ENCODE data around the gene HSD11B1L.

HSD11B1L gene

DNA sequence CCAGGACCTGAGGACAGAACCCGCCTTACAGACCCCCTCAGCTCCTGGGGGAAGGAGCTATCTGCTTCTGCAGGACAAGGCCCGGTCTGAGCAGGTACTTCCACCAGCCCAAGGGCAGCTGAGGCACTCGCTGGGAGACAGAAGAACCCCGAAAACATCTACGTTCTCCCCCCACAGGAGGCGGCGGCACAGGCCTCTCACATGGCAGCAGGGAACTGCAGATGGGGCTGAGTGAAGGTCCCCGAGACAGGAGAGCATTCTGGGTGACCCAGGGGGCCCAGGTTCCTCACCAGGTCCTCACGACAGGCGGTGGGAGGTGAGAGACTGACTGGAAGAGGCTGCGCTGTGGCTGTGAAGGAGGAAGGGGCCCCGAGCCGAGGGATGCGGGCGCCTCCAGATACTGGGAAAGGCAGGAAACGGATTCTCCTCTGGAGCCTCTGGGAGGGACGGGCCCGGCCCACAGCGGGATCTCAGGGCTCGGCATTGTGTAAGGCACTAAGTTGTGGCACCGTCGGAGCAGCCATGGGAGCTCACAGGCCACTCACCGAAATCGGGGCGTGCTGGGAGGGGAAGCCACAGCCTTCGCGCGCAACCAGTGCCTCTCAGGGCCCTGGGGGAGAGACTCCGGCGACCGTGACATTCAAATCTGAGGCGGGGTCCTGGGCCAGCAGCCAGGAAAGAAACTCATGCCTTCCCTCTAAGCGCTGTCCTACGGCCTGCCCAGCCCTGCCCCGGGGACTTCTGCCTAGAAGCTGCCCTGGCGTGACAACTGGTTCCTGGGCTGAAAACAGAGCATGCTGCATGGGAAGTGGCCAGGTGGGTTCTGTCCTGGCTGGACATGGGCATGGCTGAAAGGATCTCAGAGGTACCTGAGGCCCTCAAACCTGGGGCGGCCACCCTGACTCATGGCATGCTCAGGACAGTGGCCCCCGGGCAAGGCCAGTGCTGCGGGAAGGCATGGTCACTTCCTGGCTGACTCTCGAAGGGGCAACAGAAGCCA lies 23.3 kb downstream of the HSD11B1L start:
- Histone ChIP-seq H3K27ac (ENCODE audit: low read depth, low read length) (no peak overlapping the region), H3K9me3 (ENCODE audit: control insufficient read depth, insufficient read depth, low read length) (no peaks in the 10 kb centered on the region; the same call in 1 of the 2 replicates), H3K36me3 (ENCODE audit: control insufficient read depth, insufficient read depth, low read length) (peaks cover 82% of the 10 kb centered on the region), H3K27me3 (ENCODE audit: control insufficient read depth, insufficient read depth, low read length) (no peaks in the 10 kb centered on the region), H3K9ac (ENCODE audit: low read depth, low read length) (no peak overlapping the region), H3K4me1 (ENCODE audit: control insufficient read depth, insufficient read depth, low read length) (no peaks in the 10 kb centered on the region), H3K4me3 (ENCODE audit: low read depth, low read length) (no peak overlapping the region)

DNA sequence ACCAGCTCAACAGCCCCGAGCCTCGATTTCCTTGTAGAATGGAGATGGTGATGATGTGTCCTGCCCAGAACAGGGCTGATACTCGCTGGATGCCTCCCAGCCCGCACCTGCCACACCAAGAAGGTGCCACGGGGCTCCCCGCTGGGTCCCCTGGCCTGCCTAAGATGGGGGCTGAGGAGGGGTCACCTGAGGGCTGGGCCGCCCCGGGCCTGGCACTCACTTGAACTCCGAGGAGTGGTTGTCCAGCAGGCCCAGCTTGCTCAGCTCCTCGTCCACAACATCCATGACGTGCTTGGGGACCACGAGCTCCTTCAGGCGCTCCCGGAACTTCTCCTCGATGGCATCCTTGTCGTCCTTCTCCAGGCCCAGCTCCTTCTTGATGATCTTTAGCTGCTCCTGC lies 24.7 kb downstream of the HSD11B1L start:
- Histone ChIP-seq H3K9me3 (ENCODE audit: control insufficient read depth, insufficient read depth, low read length) (no peaks in the 10 kb centered on the region; the same call in 1 of the 2 replicates), H3K4me3 (ENCODE audit: low read depth, low read length) (no peak overlapping the region), H3K27me3 (ENCODE audit: control insufficient read depth, insufficient read depth, low read length) (no peaks in the 10 kb centered on the region), H3K36me3 (ENCODE audit: control insufficient read depth, insufficient read depth, low read length) (peaks cover 76% of the 10 kb centered on the region), H3K9ac (ENCODE audit: low read depth, low read length) (no peak overlapping the region), H3K27ac (ENCODE audit: low read depth, low read length) (no peak overlapping the region), H3K4me1 (ENCODE audit: control insufficient read depth, insufficient read depth, low read length) (no peaks in the 10 kb centered on the region)

DNA sequence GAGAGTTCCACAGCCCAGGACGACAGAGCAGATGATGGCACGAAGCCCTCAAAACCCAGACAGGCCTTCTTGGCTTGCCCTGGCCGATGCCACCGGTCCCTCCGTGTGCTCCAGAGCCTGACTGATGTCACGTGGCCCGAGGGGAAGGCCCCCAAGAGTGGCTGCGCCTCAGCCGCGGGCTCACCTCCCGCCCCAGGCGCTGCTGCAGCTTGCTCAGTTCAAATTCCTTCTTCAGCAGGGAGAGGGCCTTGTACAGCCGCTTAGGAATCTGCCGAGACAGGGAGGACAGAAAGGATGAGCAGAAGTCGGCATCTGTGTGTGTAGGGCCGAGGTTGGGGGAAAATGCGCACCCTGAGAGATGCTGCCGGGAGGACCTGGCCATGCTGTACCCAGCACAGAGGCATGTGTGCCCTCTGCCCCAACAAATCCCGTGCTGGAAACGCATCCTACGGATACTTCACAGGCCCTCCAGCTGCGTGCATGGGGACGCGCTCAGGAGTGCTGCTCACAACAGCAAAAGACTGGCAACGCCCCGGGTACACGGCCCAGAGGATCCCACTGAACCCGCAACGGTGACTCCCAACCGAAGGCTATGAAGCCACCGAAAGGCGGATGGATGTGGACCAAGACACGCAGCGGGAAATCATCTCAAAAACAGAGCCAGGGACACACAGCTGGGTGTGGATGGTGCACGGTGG lies 26.2 kb downstream of the HSD11B1L start:
- Histone ChIP-seq H3K36me3 (ENCODE audit: control insufficient read depth, insufficient read depth, low read length) (peaks cover 82% of the 10 kb centered on the region), H3K4me3 (ENCODE audit: low read depth, low read length) (no peak overlapping the region), H3K9me3 (ENCODE audit: control insufficient read depth, insufficient read depth, low read length) (no peaks in the 10 kb centered on the region; the same call in 1 of the 2 replicates), H3K27me3 (ENCODE audit: control insufficient read depth, insufficient read depth, low read length) (no peaks in the 10 kb centered on the region), H3K27ac (ENCODE audit: low read depth, low read length) (no peak overlapping the region), H3K9ac (ENCODE audit: low read depth, low read length) (no peak overlapping the region), H3K4me1 (ENCODE audit: control insufficient read depth, insufficient read depth, low read length) (no peaks in the 10 kb centered on the region)

DNA sequence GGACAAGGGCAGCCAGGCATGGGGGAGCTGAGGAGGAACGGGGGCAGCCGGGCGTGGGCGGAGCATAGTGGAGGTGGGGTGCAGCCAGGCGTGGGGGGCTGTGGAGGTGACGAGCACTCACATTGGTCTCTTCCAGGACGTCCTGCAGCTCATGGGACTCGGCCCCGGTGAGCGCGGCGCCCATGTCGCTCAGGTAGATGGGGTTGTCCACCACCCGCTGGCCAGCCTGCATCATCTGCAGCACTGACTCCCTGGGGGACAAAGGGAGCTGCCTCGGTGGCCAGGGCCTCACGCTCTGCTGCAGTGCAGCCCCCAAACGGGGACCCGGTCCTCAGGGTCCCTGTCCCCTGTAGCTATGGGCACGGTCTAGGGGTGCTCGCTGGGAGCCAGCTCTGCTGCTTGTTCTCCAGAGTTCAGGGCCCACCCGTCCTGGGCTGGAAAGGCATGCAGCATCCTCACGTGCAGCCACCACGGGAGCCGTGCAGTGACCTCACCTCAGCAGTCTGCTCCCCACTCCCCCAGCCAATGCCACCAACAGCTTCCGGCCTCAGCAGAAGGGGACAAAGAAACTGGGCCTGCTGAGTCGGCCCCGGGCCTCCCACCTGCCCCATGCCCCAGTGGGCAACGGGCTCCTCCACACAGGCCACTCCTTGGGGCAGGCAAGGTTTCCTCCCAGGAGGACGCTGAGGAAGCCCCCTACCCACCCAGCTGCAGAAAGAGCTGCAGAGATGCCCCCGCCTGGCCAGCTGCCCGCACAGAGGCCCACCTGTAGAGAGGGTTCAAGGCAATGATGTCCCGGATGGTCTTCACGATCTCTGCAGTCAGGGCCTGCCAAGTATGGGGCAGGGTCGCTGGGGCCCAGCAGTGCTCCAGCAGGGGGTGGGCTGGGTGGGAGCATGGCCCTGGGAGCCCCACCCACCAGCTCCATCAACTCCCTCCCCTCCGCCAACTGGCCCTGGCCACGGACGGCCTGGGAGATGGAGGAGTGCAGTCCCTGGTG lies 27.0 kb downstream of the HSD11B1L start:
- peaks cover 90% of the 10 kb centered on the region for H3K36me3 ChIP-seq (ENCODE audit: control insufficient read depth, insufficient read depth, low read length)
- no peaks in the 10 kb centered on the region for H3K27me3 ChIP-seq (ENCODE audit: control insufficient read depth, insufficient read depth, low read length)
- no peaks in the 10 kb centered on the region; the same call in 1 of the 2 replicates for H3K9me3 ChIP-seq (ENCODE audit: control insufficient read depth, insufficient read depth, low read length)
- no peak overlapping the region for H3K9ac ChIP-seq (ENCODE audit: low read depth, low read length)
- no peak overlapping the region for H3K27ac ChIP-seq (ENCODE audit: low read depth, low read length)
- no peak overlapping the region for H3K4me3 ChIP-seq (ENCODE audit: low read depth, low read length)
- no peaks in the 10 kb centered on the region for H3K4me1 ChIP-seq (ENCODE audit: control insufficient read depth, insufficient read depth, low read length)

DNA sequence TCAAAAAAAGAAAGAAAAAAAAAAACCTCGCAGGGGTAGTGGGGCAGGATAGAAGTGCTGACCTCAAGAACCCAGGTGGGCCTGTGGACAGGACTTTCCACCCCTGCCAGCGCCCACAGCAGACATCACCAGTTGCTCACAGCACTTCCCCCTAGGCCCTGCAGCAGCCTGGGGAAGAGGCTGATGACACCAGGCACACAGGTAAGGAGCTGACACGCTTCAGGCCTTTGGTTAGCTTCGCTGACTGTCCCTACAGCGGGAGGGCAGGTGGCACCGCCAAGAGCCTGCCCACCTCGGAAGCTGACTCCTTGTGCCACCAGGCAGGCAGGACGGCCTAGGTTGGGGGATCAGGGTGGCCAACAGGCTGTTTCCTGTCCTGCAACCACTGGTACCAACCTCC lies 30.2 kb downstream of the HSD11B1L start:
- Histone ChIP-seq H3K4me1 (ENCODE audit: control insufficient read depth, insufficient read depth, low read length) (no peaks in the 10 kb centered on the region), H3K9ac (ENCODE audit: low read depth, low read length) (no peak overlapping the region), H3K4me3 (ENCODE audit: low read depth, low read length) (no peak overlapping the region), H3K9me3 (ENCODE audit: control insufficient read depth, insufficient read depth, low read length) (no peaks in the 10 kb centered on the region), H3K36me3 (ENCODE audit: control insufficient read depth, insufficient read depth, low read length) (peaks cover 82% of the 10 kb centered on the region), H3K27ac (ENCODE audit: low read depth, low read length) (no peak overlapping the region), H3K27me3 (ENCODE audit: control insufficient read depth, insufficient read depth, low read length) (no peaks in the 10 kb centered on the region)

DNA sequence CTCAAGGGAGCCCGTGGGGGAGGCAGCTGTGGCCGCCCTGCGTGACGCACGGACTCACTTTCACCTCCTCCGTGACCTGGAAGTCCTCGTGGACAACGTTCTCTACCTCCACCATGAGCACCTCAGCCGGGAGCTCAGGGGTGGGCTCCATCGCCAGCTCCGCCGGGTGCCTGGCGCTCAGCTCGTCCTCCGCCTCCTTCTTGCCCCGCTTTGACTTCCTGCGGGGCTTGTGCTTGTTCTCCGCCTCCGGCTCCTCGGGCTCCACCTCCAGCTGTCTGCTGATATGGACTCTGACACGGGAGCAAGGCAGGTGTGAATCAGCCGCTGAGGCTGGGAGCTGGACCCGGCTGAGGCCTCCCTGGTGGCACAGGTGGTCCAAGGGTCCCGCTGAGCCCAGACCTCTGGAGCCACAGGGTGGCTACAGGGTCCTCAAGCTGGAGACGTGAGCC lies 30.9 kb downstream of the HSD11B1L start:
- Histone ChIP-seq H3K4me1 (ENCODE audit: control insufficient read depth, insufficient read depth, low read length) (no peaks in the 10 kb centered on the region), H3K9me3 (ENCODE audit: control insufficient read depth, insufficient read depth, low read length) (no peaks in the 10 kb centered on the region), H3K27ac (ENCODE audit: low read depth, low read length) (no peak overlapping the region), H3K36me3 (ENCODE audit: control insufficient read depth, insufficient read depth, low read length) (peaks cover 79% of the 10 kb centered on the region), H3K9ac (ENCODE audit: low read depth, low read length) (no peak overlapping the region), H3K27me3 (ENCODE audit: control insufficient read depth, insufficient read depth, low read length) (no peaks in the 10 kb centered on the region), H3K4me3 (ENCODE audit: low read depth, low read length) (no peak overlapping the region)

DNA sequence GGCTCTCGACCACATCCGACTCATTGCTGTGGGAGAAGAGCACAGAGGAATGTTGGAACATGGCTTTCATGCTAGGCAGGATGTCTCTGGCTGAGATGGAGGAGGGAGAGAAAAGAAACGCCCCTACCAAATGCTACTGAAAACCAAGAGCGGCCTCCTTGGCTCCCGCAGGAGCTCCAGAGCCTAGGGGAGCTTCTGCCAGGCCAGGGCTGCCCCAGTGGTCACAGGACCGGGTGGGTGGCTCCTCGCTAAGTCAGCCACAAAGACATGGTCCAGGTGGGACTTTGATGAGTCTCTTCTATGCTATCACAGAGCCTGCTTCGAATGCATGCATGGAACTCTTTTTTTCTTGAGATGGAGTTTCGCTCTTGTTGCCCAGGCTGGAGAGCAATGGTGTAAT lies 32.4 kb downstream of the HSD11B1L start:
- Histone ChIP-seq H3K9ac (ENCODE audit: low read depth, low read length) (no peak overlapping the region), H3K36me3 (ENCODE audit: control insufficient read depth, insufficient read depth, low read length) (peaks cover 72% of the 10 kb centered on the region), H3K27me3 (ENCODE audit: control insufficient read depth, insufficient read depth, low read length) (no peaks in the 10 kb centered on the region), H3K27ac (ENCODE audit: low read depth, low read length) (no peak overlapping the region), H3K9me3 (ENCODE audit: control insufficient read depth, insufficient read depth, low read length) (no peaks in the 10 kb centered on the region), H3K4me1 (ENCODE audit: control insufficient read depth, insufficient read depth, low read length) (peaks cover 3% of the 10 kb centered on the region; the same call in 1 of the 2 replicates), H3K4me3 (ENCODE audit: low read depth, low read length) (no peak overlapping the region)

DNA sequence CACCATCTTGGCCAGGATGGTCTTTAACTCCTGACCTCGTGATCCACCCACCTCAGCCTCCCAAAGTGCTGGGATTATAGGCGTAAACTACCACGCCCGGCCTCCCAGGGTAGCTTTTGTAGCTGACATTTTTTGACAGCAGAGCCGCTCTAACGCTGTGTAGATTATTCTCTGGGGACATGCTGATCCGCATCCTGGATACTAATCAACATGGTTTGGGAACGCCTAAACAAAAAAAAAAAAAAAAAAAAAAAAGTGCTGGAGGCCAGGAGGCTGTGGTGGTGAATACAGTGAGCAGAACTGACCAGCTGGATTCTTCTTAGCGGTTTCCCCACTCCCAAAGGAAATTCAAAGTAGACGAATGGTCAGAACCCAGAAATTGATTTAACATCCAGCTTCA lies 34.0 kb downstream of the HSD11B1L start:
- peaks cover 61% of the 10 kb centered on the region for H3K36me3 ChIP-seq (ENCODE audit: control insufficient read depth, insufficient read depth, low read length)
- peaks cover 9% of the 10 kb centered on the region; the same call in 1 of the 2 replicates for H3K4me1 ChIP-seq (ENCODE audit: control insufficient read depth, insufficient read depth, low read length)
- no peak overlapping the region for H3K4me3 ChIP-seq (ENCODE audit: low read depth, low read length)
- no peak overlapping the region for H3K27ac ChIP-seq (ENCODE audit: low read depth, low read length)
- no peaks in the 10 kb centered on the region for H3K9me3 ChIP-seq (ENCODE audit: control insufficient read depth, insufficient read depth, low read length)
- H3K9ac ChIP-seq (ENCODE audit: low read depth, low read length) = no peak overlapping the region
- no peaks in the 10 kb centered on the region for H3K27me3 ChIP-seq (ENCODE audit: control insufficient read depth, insufficient read depth, low read length)

DNA sequence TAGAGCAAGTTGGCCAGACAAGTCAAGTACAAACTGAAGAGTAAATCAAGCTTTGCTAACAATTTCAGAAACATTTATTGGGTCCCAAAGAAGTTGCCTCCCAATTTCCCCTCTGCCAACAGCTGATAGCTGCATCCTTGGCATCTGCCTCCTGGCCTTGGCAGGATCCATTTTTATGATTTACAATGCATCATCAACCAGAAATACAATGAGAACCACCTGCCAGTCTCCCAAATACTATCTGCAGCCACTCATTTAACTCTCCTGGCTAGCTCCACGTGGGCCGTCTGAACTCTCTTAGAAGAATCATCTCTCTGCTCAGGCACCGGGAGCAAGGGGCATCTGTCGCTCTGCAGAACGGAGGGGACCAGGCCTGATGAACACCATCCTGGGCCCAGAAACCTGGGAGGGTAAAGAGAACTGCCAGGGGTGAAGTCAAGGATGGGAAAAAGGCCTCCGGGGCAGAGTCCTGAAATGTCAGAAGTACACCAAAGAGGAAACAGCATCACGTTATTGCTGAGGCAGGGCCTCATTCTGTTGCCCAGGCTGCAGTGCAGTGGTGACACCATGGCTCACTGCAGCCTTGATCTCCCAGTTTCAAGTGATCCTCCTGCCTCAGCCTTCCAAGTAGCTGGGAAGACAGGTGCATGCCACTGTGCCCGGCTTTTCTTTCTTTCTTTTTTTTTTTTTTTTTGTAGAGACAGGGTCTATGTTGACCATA lies 36.5 kb downstream of the HSD11B1L start:
- Histone ChIP-seq H3K4me1 (ENCODE audit: control insufficient read depth, insufficient read depth, low read length) (peaks cover 9% of the 10 kb centered on the region; the same call in 1 of the 2 replicates), H3K27ac (ENCODE audit: low read depth, low read length) (no peak overlapping the region), H3K4me3 (ENCODE audit: low read depth, low read length) (no peak overlapping the region), H3K36me3 (ENCODE audit: control insufficient read depth, insufficient read depth, low read length) (peaks cover 39% of the 10 kb centered on the region), H3K9ac (ENCODE audit: low read depth, low read length) (no peak overlapping the region), H3K9me3 (ENCODE audit: control insufficient read depth, insufficient read depth, low read length) (no peaks in the 10 kb centered on the region), H3K27me3 (ENCODE audit: control insufficient read depth, insufficient read depth, low read length) (no peaks in the 10 kb centered on the region)
